Coronary artery (tissue), 2 donors: ENCODE data around the gene HNRNPK.
"Not testable (repeated sequence)": the region's sequence is repeated elsewhere in the genome, so short reads cannot be mapped to it uniquely, and the experiment has no call there.

Experiments
- DNase-seq: peaks from one replicate; pipeline ENCODE4 v3.0.0-alpha.2; 2017; ENCODE audit warnings: low spot score
- H3K27ac ChIP-seq, 2 donors: fragments of 200-600 bp; sonication (generic); one replicate each; pipeline ENCODE4 v1.5.1; 2016 to 2019
- H3K4me3 ChIP-seq: fragments of 200-600 bp; sonication (generic); 2 replicates; pipeline ENCODE4 v1.5.1; 2016; ENCODE audit warnings: mild to moderate bottlenecking, moderate library complexity
- TF ChIP-seq, protein P1 (sequence below): fragments of 200-600 bp; sonication (generic); IDR thresholded peaks from one replicate; pipeline ENCODE4 v1.5.1; 2019; ENCODE audit warnings: antibody characterized with exemption

The HNRNPK gene

DNA sequence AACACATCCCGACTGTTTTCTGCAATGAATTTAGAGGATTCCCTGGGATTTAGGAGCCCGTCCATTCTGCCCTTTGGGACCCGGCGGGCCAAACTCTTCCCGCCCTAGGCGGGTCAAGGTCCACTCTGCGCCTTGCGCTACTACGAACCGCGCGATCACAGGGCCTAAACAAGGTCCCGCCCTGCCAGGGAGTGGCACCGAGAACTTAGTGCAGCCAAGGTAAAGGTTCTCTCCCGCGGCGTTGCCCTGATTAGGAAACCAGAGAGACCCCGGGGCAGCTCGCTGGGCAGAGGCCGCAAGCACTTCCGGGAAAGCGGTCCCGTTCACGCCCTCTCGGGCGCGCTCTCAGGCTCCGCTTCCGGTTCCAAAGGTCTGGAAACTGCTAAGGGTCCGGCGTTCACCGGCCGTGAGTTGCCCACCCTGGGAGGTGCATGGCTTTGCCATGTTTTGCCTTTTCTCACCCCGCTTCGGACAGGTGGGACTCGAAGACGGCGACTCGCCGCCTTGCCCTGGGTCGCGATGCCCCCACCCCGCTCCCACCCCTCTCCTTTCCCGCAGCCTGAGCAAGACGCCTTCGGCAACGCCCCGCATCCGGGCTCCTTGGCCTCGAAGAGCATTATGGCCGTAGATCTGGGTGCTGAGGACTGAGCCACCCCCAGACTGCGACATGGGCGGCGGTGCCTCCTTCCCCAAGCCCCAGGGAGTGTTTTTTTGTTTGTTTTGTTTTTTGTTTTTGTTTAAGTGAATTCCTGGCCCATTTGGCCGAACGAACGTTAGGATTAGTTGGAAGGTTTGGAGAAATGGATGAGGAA is 23.4 kb downstream of the HNRNPK start:
- DNase-seq: peak; percentile 85
- TF ChIP-seq, protein P1, sequence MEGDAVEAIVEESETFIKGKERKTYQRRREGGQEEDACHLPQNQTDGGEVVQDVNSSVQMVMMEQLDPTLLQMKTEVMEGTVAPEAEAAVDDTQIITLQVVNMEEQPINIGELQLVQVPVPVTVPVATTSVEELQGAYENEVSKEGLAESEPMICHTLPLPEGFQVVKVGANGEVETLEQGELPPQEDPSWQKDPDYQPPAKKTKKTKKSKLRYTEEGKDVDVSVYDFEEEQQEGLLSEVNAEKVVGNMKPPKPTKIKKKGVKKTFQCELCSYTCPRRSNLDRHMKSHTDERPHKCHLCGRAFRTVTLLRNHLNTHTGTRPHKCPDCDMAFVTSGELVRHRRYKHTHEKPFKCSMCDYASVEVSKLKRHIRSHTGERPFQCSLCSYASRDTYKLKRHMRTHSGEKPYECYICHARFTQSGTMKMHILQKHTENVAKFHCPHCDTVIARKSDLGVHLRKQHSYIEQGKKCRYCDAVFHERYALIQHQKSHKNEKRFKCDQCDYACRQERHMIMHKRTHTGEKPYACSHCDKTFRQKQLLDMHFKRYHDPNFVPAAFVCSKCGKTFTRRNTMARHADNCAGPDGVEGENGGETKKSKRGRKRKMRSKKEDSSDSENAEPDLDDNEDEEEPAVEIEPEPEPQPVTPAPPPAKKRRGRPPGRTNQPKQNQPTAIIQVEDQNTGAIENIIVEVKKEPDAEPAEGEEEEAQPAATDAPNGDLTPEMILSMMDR: no peak
- Histone ChIP-seq H3K4me3 (peak overlapping the region; percentile 87), H3K27ac (peak overlapping the region; percentile 68 to 89)

- peak overlapping the region; percentile 87 for H3K4me3 ChIP-seq
- TF ChIP-seq, protein P1: no peak
- H3K27ac ChIP-seq: peak overlapping the region; percentile 68 to 89
- DNase-seq: peak; percentile 74
These were observed 24.0 kb downstream of the HNRNPK start for GRCh38 chr9:83956086-83956435.

DNA sequence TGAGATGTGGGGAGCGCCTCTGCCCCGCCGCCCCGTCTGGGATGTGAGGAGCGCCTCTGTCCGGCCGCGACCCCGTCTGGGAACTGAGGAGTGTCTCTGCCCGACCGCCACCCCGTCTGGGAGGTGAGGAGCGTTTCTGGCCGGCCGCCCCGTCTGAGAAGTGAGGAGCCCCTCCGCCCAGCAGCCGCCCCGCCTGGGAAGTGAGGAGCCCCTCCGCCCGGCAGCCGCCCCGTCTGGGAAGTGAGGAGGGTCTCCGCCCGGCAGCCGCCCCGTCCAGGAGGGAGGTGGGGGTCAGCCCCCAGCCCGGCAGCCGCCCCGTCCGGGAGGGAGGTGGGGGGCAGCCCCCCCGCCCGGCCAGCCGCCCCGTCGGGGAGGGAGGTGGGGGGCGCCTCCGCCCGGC is 31.9 kb downstream of the HNRNPK start:
- DNase-seq, H3K4me3 ChIP-seq, H3K27ac ChIP-seq: not testable (repeated sequence)

GRCh38 chr9:83940590-83941303 is 39.3 kb downstream of the HNRNPK start:
- TF ChIP-seq, protein P1: no peak
- H3K4me3 ChIP-seq: no peak overlapping the region
- H3K27ac ChIP-seq: no peak overlapping the region
- DNase-seq: no peak

DNA sequence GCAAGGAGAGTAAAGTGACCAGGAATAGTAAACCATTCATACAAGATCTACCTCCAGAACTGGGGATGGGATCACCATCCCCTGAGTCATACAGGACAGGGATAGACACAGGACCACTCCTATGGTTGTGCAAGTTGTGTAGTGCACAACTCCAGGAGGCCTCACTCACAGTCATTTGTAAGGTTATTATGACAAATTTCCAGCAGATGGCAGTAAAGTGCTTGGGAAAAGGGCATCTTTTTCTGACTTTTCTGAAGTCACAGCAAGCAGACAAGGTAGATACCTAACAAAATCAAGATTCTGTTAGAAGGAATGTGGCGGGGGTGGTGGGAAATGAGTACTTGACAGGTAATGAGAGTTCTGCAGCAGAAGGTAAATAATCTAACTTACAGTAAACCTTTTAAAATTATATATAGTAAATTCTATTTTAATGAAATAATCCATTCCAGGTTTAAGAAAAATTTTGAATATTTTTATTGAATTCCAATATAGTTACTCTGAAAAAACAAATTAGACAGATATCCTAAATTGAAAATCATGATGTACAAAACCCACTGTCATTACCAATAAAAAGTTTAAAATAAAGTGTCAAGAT is 42.1 kb downstream of the HNRNPK start:
- TF ChIP-seq, protein P1: peak; percentile 61
- Histone ChIP-seq H3K4me3 (no peak overlapping the region), H3K27ac (no peak overlapping the region)
- DNase-seq: no peak

DNA sequence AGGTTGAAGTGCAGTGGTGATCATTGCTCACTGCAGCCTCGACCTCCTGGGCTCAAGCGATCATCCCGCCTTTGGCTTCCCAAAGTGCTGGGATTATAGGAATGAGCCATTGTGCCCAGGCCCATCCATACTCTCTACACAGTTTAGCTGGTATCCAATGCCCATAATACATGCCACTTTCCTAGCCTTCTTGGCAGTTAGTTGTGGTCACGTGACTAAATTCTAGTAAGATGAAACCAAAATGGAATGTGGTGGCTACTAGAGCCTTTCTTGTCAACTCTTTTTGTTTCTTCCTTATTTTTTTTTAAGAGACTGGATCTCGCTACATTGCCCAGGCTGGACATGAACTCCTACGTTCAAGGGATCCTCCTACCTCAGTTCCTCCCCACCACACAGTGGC is 43.5 kb downstream of the HNRNPK start:
- TF ChIP-seq, protein P1: no peak
- H3K27ac ChIP-seq: no peak overlapping the region
- DNase-seq: no peak
- no peak overlapping the region for H3K4me3 ChIP-seq

- no peak for DNase-seq
- Histone ChIP-seq H3K27ac (no peak overlapping the region), H3K4me3 (no peak overlapping the region)
- TF ChIP-seq, protein P1: no peak
These were observed 44.6 kb downstream of the HNRNPK start for GRCh38 chr9:83935276-83935935.
